GM12878 (cell line): ENCODE results near the gene KRTAP20-1.

Experiments
- CREB1 ChIP-seq: IDR thresholded peaks from 2 replicates; pipeline ENCODE4 v1.6.1; 2012; ENCODE audit warnings: low read depth, mild to moderate bottlenecking, inconsistent platforms
- DPF2 ChIP-seq: fragments of 450-650 bp; IDR thresholded peaks from 2 replicates; pipeline ENCODE4 v1.6.1; 2017; ENCODE audit warnings: mild to moderate bottlenecking
- TF ChIP-seq, protein P1 (sequence below), 3 experiments: IDR thresholded peaks in 2 of 3; conservative IDR thresholded peaks in 1 of 3; 2 replicates each; pipeline ENCODE4 v1.5.1; 2011; ENCODE audit warnings: low read depth in 3 of 3, low read length in 3 of 3, mild to moderate bottlenecking in 3 of 3, control low read depth in 2 of 3, moderate library complexity in 2 of 3, inconsistent platforms in 1 of 3, mixed read lengths in 1 of 3; ENCODE audit not compliant: control insufficient read depth in 2 of 3, insufficient read depth in 1 of 3; ENCODE audit errors: extremely low read depth in 1 of 3
- TF ChIP-seq, protein P2 (sequence below): fragments of 450-650 bp; IDR thresholded peaks from 2 replicates; pipeline ENCODE4 v1.6.1; 2017; ENCODE audit warnings: mild to moderate bottlenecking

DNA sequence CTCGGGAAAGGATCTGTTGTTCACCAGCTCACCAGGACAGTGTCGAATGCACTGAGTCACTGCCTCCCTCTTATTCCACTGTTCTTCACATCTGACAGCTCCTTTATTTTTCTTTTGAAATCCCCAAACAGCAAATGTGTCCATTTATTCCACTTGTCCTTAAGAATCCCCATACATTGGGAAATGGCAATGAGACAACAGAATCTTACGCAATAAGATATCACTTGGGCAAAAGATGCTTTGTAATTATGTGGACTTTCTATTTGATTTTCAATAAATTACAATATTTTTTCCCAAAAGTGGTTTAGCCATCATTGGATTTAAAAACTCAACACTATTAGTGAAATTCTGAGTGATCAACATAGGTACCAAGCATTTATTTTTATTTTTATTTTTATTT, 22.5 kb downstream of the KRTAP20-1 start:
- TF ChIP-seq DPF2 (no peak), CREB1 (no peak)
- TF ChIP-seq, protein P1, sequence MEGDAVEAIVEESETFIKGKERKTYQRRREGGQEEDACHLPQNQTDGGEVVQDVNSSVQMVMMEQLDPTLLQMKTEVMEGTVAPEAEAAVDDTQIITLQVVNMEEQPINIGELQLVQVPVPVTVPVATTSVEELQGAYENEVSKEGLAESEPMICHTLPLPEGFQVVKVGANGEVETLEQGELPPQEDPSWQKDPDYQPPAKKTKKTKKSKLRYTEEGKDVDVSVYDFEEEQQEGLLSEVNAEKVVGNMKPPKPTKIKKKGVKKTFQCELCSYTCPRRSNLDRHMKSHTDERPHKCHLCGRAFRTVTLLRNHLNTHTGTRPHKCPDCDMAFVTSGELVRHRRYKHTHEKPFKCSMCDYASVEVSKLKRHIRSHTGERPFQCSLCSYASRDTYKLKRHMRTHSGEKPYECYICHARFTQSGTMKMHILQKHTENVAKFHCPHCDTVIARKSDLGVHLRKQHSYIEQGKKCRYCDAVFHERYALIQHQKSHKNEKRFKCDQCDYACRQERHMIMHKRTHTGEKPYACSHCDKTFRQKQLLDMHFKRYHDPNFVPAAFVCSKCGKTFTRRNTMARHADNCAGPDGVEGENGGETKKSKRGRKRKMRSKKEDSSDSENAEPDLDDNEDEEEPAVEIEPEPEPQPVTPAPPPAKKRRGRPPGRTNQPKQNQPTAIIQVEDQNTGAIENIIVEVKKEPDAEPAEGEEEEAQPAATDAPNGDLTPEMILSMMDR (IDR thresholded peaks at IDR 0.05 in 2 of 3, conservative IDR thresholded peaks at IDR 0.05 in 1 of 3; ENCODE audit: control insufficient read depth in 2 of 3, extremely low read depth in 1 of 3, insufficient read depth in 1 of 3, low read depth in 3 of 3, low read length in 3 of 3) = no peak
- TF ChIP-seq, protein P2, sequence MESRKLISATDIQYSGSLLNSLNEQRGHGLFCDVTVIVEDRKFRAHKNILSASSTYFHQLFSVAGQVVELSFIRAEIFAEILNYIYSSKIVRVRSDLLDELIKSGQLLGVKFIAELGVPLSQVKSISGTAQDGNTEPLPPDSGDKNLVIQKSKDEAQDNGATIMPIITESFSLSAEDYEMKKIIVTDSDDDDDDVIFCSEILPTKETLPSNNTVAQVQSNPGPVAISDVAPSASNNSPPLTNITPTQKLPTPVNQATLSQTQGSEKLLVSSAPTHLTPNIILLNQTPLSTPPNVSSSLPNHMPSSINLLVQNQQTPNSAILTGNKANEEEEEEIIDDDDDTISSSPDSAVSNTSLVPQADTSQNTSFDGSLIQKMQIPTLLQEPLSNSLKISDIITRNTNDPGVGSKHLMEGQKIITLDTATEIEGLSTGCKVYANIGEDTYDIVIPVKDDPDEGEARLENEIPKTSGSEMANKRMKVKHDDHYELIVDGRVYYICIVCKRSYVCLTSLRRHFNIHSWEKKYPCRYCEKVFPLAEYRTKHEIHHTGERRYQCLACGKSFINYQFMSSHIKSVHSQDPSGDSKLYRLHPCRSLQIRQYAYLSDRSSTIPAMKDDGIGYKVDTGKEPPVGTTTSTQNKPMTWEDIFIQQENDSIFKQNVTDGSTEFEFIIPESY = no peak
